Measurements from ENCODE around the gene P3H1.

DNA sequence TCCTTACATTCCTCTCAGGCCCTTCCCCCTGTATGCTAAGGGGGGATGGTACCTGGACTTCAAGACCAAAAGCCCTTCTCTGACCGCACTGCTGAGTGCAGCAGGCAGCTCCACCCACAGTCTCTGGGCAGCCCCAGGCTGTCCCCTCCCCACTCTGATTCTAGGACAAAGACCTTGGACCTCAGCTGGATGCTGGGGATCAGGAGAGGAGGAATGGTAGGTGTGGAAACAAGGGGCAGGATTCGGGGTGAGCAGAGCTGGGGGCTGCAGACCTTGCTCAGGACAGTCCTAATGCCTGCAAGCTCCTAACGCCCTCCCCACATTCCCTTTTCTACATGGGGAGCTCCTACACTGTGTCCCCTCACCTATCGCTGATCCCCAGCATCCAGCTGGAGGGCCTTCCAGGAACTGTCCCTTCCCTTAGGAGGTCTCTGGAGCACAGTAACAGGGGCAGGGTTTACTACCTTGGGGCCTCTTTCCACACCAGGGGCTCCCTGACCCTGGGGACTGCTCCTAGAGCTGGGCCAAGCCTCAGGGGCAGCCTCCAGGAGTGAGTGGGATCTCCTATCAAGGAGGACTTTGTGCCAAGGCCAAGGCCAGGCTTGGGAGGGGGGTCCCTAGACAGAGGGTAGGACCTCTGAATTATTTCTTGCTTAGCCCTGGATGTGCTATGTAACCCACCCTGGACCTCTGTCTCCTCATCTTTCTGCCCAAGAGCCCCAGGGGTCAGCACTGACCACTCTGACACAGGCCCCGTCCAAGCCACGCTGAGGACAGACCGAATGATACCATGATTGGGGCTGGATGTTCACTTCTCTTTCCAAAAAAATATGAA is 32.4 kb downstream of the P3H1 start:
- TF ChIP-seq, protein P1, sequence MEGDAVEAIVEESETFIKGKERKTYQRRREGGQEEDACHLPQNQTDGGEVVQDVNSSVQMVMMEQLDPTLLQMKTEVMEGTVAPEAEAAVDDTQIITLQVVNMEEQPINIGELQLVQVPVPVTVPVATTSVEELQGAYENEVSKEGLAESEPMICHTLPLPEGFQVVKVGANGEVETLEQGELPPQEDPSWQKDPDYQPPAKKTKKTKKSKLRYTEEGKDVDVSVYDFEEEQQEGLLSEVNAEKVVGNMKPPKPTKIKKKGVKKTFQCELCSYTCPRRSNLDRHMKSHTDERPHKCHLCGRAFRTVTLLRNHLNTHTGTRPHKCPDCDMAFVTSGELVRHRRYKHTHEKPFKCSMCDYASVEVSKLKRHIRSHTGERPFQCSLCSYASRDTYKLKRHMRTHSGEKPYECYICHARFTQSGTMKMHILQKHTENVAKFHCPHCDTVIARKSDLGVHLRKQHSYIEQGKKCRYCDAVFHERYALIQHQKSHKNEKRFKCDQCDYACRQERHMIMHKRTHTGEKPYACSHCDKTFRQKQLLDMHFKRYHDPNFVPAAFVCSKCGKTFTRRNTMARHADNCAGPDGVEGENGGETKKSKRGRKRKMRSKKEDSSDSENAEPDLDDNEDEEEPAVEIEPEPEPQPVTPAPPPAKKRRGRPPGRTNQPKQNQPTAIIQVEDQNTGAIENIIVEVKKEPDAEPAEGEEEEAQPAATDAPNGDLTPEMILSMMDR (conservative IDR thresholded peaks at IDR 0.05 in 1 of 2, IDR thresholded peaks at IDR 0.05 in 1 of 2; ENCODE audit: extremely low read depth in 1 of 2, insufficient read depth in 1 of 2, low read depth in 1 of 2, low read length in 2 of 2) = no peak
- no peak for TF ChIP-seq EZH2 (IDR thresholded peaks at IDR 0.05; ENCODE audit: borderline replicate concordance, low read length)

All from mammary epithelial cell (primary cell).